ENCODE results near the gene CYP3A7. TPM values are rescaled to one million over a fixed set of nuclear protein-coding genes. Genes with fewer than 3 reads are reported as not detected.
A peak's percentile ranks its signal among the peaks of the same experiment; 100 is the strongest.
"Not testable (repeated sequence)": the region's sequence is repeated elsewhere in the genome, so short reads cannot be mapped to it uniquely, and the experiment has no call there.

Gene CYP3A7
- polyA plus RNA-seq, 2 of the 4 experiments (the other 2 are of a cell fraction) = 0.14 to 0.16 TPM

GRCh38 chr7:99691658-99692057 lies 43.3 kb downstream of the CYP3A7 start:
- ATAC-seq; CTCF ChIA-PET; DNase-seq (ENCODE audit: low read depth in 1 of 2, low spot score in 1 of 2); POLR2A ChIA-PET; FAIRE-seq; H3K4me2 ChIP-seq; H3K27ac ChIP-seq; H3K4me3 ChIP-seq; H3K9me3 ChIP-seq: not testable (repeated sequence)
- WGBS (ENCODE audit: missing lambda C conversion rate) = 94% methylated on average over 1 of the region's 1 CpG
- H3K4me1 ChIP-seq = peaks cover 25% of the 10 kb centered on the region

- FAIRE-seq; CTCF ChIA-PET; H3K4me2 ChIP-seq; H3K9me3 ChIP-seq; POLR2A ChIA-PET; H3K4me3 ChIP-seq; H3K27ac ChIP-seq; ATAC-seq; DNase-seq (ENCODE audit: low read depth in 1 of 2, low spot score in 1 of 2): not testable (repeated sequence)
- 62% methylated on average over 4 of the region's 4 CpGs for WGBS (ENCODE audit: missing lambda C conversion rate)
- H3K4me1 ChIP-seq = peaks cover 25% of the 10 kb centered on the region
Measured at GRCh38 chr7:99690918-99691317, 44.1 kb downstream of the CYP3A7 start.

DNA sequence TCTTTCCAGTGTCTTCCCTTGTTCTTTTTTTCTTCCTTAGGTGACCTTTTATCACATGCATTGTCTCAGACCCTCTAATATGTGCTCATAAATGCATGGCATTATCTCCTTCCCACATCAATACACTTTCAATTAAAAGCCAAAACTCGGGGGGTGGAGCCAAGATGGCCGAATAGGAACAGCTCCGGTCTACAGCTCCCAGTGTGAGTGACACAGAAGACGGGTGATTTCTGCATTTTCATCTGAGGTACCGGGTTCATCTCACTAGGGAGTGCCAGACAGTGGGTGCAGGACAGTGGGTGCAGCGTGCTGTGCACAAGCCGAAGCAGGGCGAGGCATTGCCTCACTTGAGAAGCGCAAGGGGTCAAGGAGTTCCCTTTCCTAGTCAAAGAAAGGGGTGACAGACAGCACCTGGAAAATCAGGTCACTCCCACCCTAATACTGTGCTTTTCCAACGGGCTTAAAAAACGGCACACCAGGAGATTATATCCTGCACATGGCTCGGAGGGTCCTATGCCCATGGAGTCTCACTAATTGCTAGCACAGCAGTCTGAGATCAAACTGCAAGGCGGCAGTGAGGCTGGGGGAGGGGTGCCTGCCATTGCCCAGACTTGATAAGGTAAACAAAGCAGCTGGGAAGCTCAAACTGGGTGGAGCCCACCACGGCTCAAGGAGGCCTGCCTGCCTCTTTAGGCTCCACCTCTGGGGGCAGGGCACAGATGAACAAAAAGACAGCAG lies 49.0 kb downstream of the CYP3A7 start:
- CTCF ChIA-PET; H3K4me3 ChIP-seq; POLR2A ChIA-PET; FAIRE-seq; H3K27ac ChIP-seq; H3K4me1 ChIP-seq; H3K4me2 ChIP-seq; ATAC-seq; DNase-seq (ENCODE audit: low read depth in 1 of 2, low spot score in 1 of 2): not testable (repeated sequence)
- H3K9me3 ChIP-seq = peaks cover 13% of the 10 kb centered on the region; the same call in 2 of the 3 replicates
- WGBS (ENCODE audit: missing lambda C conversion rate) = 77% methylated on average over 14 of the region's 14 CpGs

DNA sequence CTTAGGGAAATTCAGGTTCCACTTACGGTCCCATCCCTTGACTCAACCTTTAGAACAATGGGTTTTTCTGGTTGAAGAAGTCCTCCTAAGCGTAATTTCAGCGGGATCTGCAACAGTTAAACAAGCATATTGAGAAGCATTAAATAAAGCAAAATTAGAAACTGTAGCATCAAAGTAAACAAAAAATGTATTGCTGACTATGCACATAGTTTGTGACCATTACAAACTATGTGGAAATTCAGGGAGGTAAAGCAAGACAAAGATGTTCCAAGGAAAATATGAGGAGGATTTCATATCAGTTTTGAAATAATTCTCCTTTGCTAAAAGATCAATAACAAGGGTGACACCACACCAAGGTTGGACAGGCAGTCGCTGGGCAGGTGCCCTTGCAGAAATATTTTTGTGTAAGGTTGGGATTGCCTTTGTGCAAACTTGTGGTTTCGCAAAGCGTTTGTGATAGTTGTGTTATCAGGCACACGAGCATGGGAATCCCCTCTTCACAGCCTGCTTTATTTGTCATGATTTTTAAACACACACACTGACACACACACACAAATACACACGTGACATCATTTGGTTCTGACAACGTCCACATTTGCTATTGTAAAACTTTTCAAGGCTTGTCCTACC lies 49.8 kb downstream of the CYP3A7 start:
- H3K4me3 ChIP-seq = no peak overlapping the region
- ChIA-PET CTCF (no interaction called here), POLR2A (no interaction called here)
- H3K27ac ChIP-seq = no peak overlapping the region
- WGBS (ENCODE audit: missing lambda C conversion rate) = 81% methylated on average over 9 of the region's 9 CpGs
- no peak overlapping the region for H3K4me2 ChIP-seq
- H3K9me3 ChIP-seq = peaks cover 20% of the 10 kb centered on the region; the same call in 2 of the 3 replicates
- H3K4me1 ChIP-seq = no peaks in the 10 kb centered on the region
- DNase-seq (ENCODE audit: low read depth in 1 of 2, low spot score in 1 of 2) (no peak), FAIRE-seq (no peak), ATAC-seq (no peak)
- TF ChIP-seq, protein P1, sequence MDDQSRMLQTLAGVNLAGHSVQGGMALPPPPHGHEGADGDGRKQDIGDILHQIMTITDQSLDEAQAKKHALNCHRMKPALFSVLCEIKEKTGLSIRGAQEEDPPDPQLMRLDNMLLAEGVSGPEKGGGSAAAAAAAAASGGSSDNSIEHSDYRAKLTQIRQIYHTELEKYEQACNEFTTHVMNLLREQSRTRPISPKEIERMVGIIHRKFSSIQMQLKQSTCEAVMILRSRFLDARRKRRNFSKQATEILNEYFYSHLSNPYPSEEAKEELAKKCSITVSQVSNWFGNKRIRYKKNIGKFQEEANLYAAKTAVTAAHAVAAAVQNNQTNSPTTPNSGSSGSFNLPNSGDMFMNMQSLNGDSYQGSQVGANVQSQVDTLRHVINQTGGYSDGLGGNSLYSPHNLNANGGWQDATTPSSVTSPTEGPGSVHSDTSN (IDR thresholded peaks at IDR 0.05) = no peak
- TF ChIP-seq POLR2AphosphoS2 (conservative IDR thresholded peaks at IDR 0.05; ENCODE audit: low read length) (no peak), ZFP36 (IDR thresholded peaks at IDR 0.05; ENCODE audit: borderline replicate concordance, partially characterized antibody) (no peak), MAFK (IDR thresholded peaks at IDR 0.05; ENCODE audit: partially characterized antibody) (peak; percentile 82), EHF (CRISPR knock-in tag; IDR thresholded peaks at IDR 0.05) (no peak)

DNA sequence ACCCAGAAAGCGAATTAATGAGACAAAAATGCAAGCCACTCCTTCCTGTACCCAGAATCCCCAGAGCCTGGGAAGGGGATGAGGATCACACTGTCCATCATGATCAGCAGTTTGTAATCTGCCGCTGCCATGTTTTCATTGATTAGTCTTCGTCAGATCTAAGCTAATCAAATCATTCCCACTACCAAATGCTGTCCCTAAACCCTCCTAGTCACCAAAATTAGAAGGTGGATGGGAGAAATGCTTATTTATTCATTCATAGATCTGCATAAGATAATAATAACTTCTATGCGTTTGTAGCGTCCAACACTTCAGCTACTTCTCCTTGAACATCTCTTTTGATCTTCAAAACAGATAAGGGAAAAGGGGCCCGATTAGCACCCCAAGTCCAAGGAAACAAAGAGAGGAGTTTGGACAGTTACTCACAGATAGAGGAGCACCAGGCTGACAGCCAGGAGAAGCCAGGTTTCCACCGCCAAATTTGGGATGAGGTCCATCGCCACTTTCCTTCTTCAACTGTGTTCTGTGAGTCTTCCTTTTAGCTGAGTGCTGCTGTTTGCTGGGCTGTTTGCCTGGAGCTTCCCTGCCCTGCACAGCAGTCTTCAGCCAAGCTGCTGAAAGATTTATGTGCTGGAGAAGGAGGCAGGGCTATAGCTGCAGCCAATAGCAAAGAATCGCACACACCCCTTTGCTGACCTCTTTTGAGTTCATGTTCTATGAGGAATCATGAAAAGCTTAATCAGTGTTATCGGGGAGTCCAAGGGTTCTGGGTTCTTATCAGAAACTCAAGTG lies 55.4 kb downstream of the CYP3A7 start, which contains the start of gene CYP3A5:
Gene CYP3A5, minus strand, starts transcription at position 597 of the 792 bp plus-strand sequence. Its CDS starts 100 bp downstream, at position 497.
- ChIA-PET POLR2A (interaction anchor here (0.5 to 1.5 kb wide), 3 partner anchors 121 to 929 kb away, joined by 3 to 6 read pairs (median 6); partner anchors contain the start of genes TRIM4 and ZNF655), CTCF (no interaction called here)
- Histone ChIP-seq H3K27ac (peak within 1 kb of the TSS; percentile 66 to 87), H3K4me2 (peak within 1 kb of the TSS; percentile 76), H3K4me1 (peaks cover 21% of the 10 kb centered on the region), H3K4me3 (peak within 1 kb of the TSS; percentile 23), H3K9me3 (peaks cover 21% of the 10 kb centered on the region; the same call in 2 of the 3 replicates)
- TF ChIP-seq JUN (IDR thresholded peaks at IDR 0.05) (0 out of 5 replicates have a peak, but pooled peaks have one; percentile 18 to 25), POLR2A (IDR thresholded peaks at IDR 0.05; ENCODE audit: low read length) (peak; percentile 47), HOXA7 (CRISPR knock-in tag; IDR thresholded peaks at IDR 0.05) (0 out of 2 replicates have a peak, but pooled peaks have one; percentile 36), PHF8 (IDR thresholded peaks at IDR 0.05; ENCODE audit: borderline replicate concordance, low read depth) (peak; percentile 49; the same call in 1 of the 2 replicates), ELK1 (IDR thresholded peaks at IDR 0.05; ENCODE audit: low read depth, low read length) (no peak)
- TF ChIP-seq, protein P2, sequence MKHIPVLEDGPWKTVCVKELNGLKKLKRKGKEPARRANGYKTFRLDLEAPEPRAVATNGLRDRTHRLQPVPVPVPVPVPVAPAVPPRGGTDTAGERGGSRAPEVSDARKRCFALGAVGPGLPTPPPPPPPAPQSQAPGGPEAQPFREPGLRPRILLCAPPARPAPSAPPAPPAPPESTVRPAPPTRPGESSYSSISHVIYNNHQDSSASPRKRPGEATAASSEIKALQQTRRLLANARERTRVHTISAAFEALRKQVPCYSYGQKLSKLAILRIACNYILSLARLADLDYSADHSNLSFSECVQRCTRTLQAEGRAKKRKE (CRISPR knock-in tag; IDR thresholded peaks at IDR 0.05; ENCODE audit: low read depth) = no peak
- ATAC-seq (peak; percentile 84 to 87), FAIRE-seq (no peak), DNase-seq (ENCODE audit: low read depth in 1 of 2, low spot score in 1 of 2) (peak in 1 of 2 experiments; percentile 43)
- 41% methylated on average over 10 of the region's 10 CpGs for WGBS (ENCODE audit: missing lambda C conversion rate)

All from A549 (cell line).